ENCODE results near the gene OPN1SW.
A peak's percentile ranks its signal among the peaks of the same experiment; 100 is the strongest.

Gene OPN1SW

GRCh38 chr7:128758553-128758952 is 17.0 kb downstream of the OPN1SW start:
- no peak for DNase-seq (ENCODE audit: low read depth)

GRCh38 chr7:128757203-128757602 is 18.4 kb downstream of the OPN1SW start:
- DNase-seq (ENCODE audit: low read depth) = no peak

GRCh38 chr7:128755819-128756476 is 19.6 kb downstream of the OPN1SW start:
- DNase-seq (ENCODE audit: low read depth) = no peak

- DNase-seq (ENCODE audit: low read depth) = no peak
Measured at GRCh38 chr7:128755075-128755818, 20.3 kb downstream of the OPN1SW start.

- DNase-seq (ENCODE audit: low read depth) = no peak
Measured at GRCh38 chr7:128752251-128752650, 23.3 kb downstream of the OPN1SW start.

GRCh38 chr7:128747327-128748079 is 28.1 kb downstream of the OPN1SW start:
- DNase-seq (ENCODE audit: low read depth) = no peak

- no peak for DNase-seq (ENCODE audit: low read depth)
Measured at GRCh38 chr7:128745706-128746105, 29.9 kb downstream of the OPN1SW start.

- DNase-seq (ENCODE audit: low read depth) = no peak
Measured at GRCh38 chr7:128744366-128744905, 31.2 kb downstream of the OPN1SW start.

GRCh38 chr7:128743112-128743772 is 32.4 kb downstream of the OPN1SW start:
- no peak for DNase-seq (ENCODE audit: low read depth)

- no peak for DNase-seq (ENCODE audit: low read depth)
Measured at GRCh38 chr7:128742206-128742605, 33.4 kb downstream of the OPN1SW start.

GRCh38 chr7:128741491-128741890 is 34.1 kb downstream of the OPN1SW start:
- no peak for DNase-seq (ENCODE audit: low read depth)

GRCh38 chr7:128740996-128741395 is 34.6 kb downstream of the OPN1SW start:
- no peak for DNase-seq (ENCODE audit: low read depth)

GRCh38 chr7:128739990-128740682 is 35.5 kb downstream of the OPN1SW start:
- DNase-seq (ENCODE audit: low read depth) = no peak

- peak; percentile 88 for DNase-seq (ENCODE audit: low read depth)
Measured at GRCh38 chr7:128739048-128739962, 36.3 kb downstream of the OPN1SW start, which contains the start of gene CALU. Gene CALU, plus strand, starts transcription at chr7:128739359. Its CDS starts 9,225 bp downstream, at chr7:128748584.

- DNase-seq (ENCODE audit: low read depth) = no peak
Measured at GRCh38 chr7:128738570-128739047, 37.0 kb downstream of the OPN1SW start.

- no peak for DNase-seq (ENCODE audit: low read depth)
Measured at GRCh38 chr7:128737867-128738385, 37.7 kb downstream of the OPN1SW start.

- no peak for DNase-seq (ENCODE audit: low read depth)
Measured at GRCh38 chr7:128737441-128737840, 38.2 kb downstream of the OPN1SW start.

- no peak for DNase-seq (ENCODE audit: low read depth)
Measured at GRCh38 chr7:128735436-128735835, 40.2 kb downstream of the OPN1SW start.

- no peak for DNase-seq (ENCODE audit: low read depth)
Measured at GRCh38 chr7:128734890-128735289, 40.7 kb downstream of the OPN1SW start.

GRCh38 chr7:128733278-128733645 is 42.3 kb downstream of the OPN1SW start:
- DNase-seq (ENCODE audit: low read depth) = no peak

Measured in stimulated activated CD8-positive, alpha-beta memory T cell treated with anti-CD3 and anti-CD28 coated beads, Interleukin-12 subunit alpha, Interleukin-12 subunit beta, amount 100 ng/mL, for 4 hours (primary cell).